HTERT RPE-1 (cell line): ENCODE measurements around the gene SPEM3.

Experiments used
- in situ Hi-C: fragments of 300-500 bp; cut with MboI; formaldehyde crosslinking; loops from 4 replicates; pipeline ENCODE4 v1.14.3; 2020; ENCODE audit warnings: low sequenced_read_pairs

SPEM3 gene

GRCh38 chr17:7403977-7404736 lies 24.5 kb upstream of the SPEM3 start, which contains the start of gene TMEM256:
Gene TMEM256 (minus strand): TSS chr17:7404097. CDS start chr17:7404084, 13 bp downstream.
- in situ Hi-C loops, result no loop called here

- in situ Hi-C loops, result no loop called here
Observed at GRCh38 chr17:7404737-7405349, 23.8 kb upstream of the SPEM3 start.

GRCh38 chr17:7405350-7406234 lies 23.1 kb upstream of the SPEM3 start:
- in situ Hi-C loops, result no loop called here

- in situ Hi-C loops, result no loop called here
Observed at GRCh38 chr17:7406235-7406825, 22.3 kb upstream of the SPEM3 start.

GRCh38 chr17:7407082-7407481 lies 21.6 kb upstream of the SPEM3 start:
- in situ Hi-C loops, result no loop called here

GRCh38 chr17:7407485-7408251 lies 21.0 kb upstream of the SPEM3 start, which contains the start of gene NLGN2:
Gene NLGN2 (plus strand): TSS chr17:7407845. CDS start chr17:7408256, 411 bp downstream.
- in situ Hi-C loops, result no loop called here

GRCh38 chr17:7408252-7408727 lies 20.4 kb upstream of the SPEM3 start:
- in situ Hi-C loops, result no loop called here

GRCh38 chr17:7408863-7409262 lies 19.8 kb upstream of the SPEM3 start:
- in situ Hi-C loops, result no loop called here

GRCh38 chr17:7409716-7410115 lies 18.9 kb upstream of the SPEM3 start:
- in situ Hi-C loops, result no loop called here

- in situ Hi-C loops, result no loop called here
Observed at GRCh38 chr17:7410634-7411426, 17.8 kb upstream of the SPEM3 start.

- in situ Hi-C loops, result no loop called here
Observed at GRCh38 chr17:7411427-7411750, 17.3 kb upstream of the SPEM3 start.

- in situ Hi-C loops, result no loop called here
Observed at GRCh38 chr17:7413346-7413985, 15.2 kb upstream of the SPEM3 start.

GRCh38 chr17:7414837-7415236 lies 13.8 kb upstream of the SPEM3 start:
- in situ Hi-C loops, result no loop called here

- in situ Hi-C loops, result no loop called here
Observed at GRCh38 chr17:7415784-7416183, 12.9 kb upstream of the SPEM3 start.

- in situ Hi-C loops, result no loop called here
Observed at GRCh38 chr17:7416323-7416722, 12.3 kb upstream of the SPEM3 start.

- in situ Hi-C loops, result no loop called here
Observed at GRCh38 chr17:7417056-7417655, 11.5 kb upstream of the SPEM3 start.

GRCh38 chr17:7418472-7419152 lies 10.0 kb upstream of the SPEM3 start:
- in situ Hi-C loops, result no loop called here
